GM18909 (cell line): ENCODE results near the gene PRKAA1.

Experiments used
- ATAC-seq: cut with Tn5 transposase; IDR thresholded peaks from one replicate; pipeline ENCODE4 v1.9.1; 2021; ENCODE audit warnings: mild to moderate bottlenecking; ENCODE audit not compliant: unreplicated experiment, poor library complexity

Gene PRKAA1

GRCh38 chr5:40784027-40784653 is 14.0 kb downstream of the PRKAA1 start:
- ATAC-seq = no peak

- no peak for ATAC-seq
Observed at GRCh38 chr5:40781843-40782409, 16.2 kb downstream of the PRKAA1 start.

GRCh38 chr5:40780858-40781257 is 17.3 kb downstream of the PRKAA1 start:
- no peak for ATAC-seq

DNA sequence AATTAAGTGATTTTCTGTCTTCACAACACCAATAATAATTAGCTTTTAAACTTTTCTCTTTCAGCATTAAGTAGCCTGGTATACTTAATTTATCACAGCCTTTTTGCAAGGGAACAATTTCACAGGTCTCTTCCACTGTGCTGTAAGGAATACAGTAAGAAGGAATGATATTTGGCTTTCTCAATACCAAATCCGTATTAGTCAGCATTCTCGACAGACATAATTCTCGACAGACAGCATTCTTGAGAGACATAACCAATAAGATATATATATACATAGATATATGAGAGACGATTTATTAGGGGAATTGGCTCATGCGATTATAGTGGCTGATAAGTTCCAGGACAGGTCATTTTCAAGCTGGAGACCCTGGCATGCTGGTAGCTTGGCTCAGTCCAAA is 18.0 kb downstream of the PRKAA1 start:
- ATAC-seq = no peak

DNA sequence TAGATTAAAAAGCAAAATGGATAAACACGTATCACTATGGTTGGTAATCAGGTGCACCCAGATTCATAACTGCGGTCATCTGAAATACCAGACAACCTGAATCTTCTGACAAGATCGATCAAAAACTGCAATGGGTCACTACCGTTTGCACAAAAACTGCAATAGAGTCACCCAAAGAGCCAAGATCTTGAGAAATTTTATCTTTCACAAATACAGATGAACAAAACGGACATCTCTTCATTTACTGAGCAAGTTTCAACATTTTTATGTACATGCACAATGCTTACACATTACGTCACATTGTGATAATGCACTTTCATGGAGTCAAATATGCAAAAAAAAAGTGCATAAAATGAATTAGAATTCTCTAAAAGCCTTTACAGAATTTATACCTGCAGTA is 18.6 kb downstream of the PRKAA1 start:
- no peak for ATAC-seq

DNA sequence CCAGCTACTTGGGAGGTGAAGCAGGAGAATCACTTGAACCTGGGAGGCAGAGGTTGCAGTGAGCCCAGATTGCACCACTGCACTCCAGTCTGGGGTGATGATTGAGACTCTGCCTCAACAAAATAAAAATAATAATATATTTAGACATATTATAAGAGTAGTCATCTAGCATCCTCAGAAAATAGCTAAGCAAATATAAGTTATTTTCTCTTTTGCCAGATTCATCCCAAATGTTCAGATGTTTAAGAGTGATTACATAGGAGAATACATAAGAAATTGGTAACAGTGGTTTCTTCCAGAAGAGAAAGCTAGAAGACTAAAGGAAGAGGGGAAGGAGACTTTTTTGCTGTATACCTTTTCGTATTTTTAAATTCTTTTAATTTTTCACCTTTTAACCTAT is 20.0 kb downstream of the PRKAA1 start:
- no peak for ATAC-seq

GRCh38 chr5:40776658-40776977 is 21.6 kb downstream of the PRKAA1 start:
- ATAC-seq = no peak

DNA sequence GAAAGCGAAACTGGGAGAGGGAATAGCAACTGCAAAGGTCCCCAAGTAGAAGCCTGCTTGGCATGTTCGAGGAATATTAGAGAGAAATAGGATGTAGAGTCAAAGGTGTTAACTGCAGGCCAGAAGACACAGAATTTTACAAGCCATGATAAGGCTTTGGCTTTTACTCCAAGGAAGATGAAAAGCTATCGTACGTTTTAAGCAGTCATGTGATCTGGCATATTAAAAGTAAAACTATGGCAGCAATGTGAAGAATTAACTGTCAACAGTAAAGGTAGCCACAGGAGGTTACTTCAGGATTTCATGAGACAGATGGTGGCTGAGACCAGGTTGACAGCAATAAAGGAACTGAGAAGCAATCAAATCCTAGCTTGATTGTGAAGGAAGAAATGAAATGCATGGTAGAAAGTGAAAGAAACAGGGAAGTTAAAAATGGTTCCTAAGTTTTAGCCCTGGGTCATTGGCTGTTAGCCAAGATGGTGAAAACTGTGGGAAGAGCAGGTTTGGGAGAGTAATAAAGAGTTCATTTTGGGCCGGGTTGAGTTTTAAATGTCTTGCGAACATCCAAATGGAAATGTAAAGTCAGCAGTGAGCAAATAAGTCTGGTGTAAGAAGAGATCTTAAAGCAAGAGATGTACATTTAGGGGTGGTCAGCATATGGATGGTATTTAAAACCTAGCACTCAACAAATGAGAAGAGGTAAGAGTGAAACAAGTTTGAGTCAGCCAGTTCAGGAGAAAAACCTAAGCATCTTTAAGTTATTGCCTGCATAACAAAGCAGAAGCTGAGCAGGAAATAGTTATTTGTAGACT is 22.1 kb downstream of the PRKAA1 start:
- ATAC-seq = no peak

DNA sequence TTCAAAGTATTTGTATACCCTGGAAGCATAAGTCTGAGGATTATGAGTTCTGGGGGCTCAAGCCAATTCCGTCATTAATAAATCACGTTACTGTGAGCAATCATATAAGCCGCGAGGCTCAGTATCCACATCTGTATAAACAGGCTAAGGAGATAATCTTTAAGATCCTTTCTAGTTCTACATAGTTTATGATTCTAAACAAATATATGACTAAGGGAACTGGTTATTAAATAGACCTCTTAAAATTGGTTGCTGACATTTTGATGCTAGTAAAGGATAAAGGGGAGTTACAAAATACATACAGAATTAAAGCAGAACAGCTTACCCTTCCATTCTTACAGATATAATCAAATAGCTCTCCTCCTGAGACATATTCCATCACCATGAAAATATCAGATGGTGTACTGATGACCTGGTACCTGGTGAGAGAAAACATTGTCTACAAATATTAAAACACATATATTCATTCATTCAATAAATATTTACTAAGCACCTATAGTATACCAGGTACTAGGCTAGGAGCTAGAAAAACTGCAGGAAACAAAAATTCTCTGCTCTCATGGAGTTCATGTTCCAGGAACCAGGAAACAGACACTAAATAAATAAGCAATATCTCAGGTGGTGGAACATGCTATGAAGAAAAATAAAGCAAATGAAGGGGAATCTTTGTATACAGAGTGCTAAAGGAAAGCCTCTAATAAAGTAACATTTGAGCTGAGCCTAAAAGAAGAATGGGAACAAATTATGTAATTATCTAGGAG is 22.9 kb downstream of the PRKAA1 start:
- no peak for ATAC-seq

DNA sequence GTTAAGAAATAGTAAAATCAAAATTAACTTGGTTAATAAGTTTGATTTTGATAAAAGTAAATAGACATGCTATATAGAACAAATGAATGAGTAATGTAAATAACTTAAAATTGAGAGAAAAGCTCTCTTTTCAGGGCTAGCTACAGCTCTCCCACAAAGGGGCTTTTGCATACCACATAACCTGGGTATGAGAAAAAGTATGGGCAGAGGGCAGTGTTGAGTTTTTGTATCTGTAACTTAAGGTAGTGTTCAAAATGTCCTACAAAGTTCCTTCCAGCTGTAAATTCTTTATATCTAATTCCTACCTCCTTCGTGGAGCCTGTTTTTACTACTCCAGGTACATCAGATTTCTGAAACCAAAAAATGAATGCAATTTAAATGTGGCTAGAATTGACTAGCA is 23.6 kb downstream of the PRKAA1 start:
- no peak for ATAC-seq

- no peak for ATAC-seq
Observed at GRCh38 chr5:40770764-40771163, 27.4 kb downstream of the PRKAA1 start.

- ATAC-seq = no peak
Observed at GRCh38 chr5:40762705-40763104, 35.5 kb downstream of the PRKAA1 start.

GRCh38 chr5:40757400-40757799 is 40.8 kb downstream of the PRKAA1 start:
- ATAC-seq = no peak

DNA sequence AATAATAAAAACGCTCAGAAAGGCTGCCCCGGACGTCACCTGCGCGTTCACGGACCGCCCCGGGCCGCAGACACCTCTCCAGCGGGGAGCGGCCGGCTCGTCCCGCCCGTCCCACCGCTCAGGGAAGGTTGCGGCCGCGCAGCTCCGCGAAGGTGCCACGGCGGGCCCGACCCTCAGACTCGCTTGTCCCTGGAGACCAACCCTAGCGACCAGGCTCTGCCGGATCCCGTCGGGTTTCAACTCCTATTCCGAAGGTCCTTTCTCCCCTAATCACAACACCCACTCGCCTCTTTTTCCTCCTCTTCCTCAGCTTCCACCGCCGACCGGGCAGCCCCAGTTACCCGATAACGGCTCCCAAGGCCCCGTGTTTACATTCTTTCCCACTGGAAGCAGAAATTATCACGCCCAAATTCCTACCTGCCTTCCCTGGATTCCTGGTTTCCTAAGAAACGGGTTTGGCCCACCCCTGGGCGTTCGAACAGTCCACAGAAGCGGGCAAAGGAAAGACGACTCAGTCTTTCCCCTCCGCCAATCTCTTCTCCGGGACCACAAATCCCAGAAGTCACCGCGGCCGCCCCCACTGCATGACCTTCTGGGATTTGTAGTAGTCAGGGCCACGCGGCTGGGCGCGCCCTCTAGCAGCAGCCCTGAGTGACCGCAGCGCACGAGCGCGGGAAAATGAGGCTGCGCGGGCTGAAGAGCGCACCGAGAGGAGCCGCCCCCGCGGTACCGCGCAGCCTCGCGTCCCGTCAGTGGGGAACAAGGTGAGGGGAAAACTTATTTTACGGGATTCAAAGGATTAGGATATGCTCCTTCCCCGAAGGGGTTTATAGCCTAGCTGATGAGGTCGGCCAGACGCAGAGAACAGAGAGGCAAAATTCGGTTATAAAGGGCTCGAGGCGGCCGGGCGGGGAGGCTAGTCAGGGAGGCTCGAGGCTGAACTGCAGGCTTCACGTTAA is 42.5 kb downstream of the PRKAA1 start, which contains the start of gene TTC33:
Gene TTC33, minus strand, starts transcription at position 555 of the 959 bp plus-strand sequence. CDS start 8,943 bp downstream, outside the sequence.
- peak; percentile 92 for ATAC-seq

DNA sequence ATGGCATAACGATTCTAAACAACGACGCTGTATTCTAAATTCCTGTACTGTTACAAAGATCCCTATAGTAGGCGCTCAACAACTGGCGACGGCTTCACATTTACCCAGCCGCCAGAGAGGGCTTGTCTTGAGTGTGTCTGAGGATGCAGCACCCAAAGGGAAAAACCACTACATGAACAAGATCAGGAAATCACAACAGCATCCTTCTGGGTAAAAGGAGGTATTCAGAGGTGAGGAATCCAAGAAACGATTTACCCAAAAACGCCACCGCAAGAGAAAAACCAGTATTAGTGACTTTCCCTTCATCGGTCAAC is 43.1 kb downstream of the PRKAA1 start:
- ATAC-seq = peak; percentile 84

DNA sequence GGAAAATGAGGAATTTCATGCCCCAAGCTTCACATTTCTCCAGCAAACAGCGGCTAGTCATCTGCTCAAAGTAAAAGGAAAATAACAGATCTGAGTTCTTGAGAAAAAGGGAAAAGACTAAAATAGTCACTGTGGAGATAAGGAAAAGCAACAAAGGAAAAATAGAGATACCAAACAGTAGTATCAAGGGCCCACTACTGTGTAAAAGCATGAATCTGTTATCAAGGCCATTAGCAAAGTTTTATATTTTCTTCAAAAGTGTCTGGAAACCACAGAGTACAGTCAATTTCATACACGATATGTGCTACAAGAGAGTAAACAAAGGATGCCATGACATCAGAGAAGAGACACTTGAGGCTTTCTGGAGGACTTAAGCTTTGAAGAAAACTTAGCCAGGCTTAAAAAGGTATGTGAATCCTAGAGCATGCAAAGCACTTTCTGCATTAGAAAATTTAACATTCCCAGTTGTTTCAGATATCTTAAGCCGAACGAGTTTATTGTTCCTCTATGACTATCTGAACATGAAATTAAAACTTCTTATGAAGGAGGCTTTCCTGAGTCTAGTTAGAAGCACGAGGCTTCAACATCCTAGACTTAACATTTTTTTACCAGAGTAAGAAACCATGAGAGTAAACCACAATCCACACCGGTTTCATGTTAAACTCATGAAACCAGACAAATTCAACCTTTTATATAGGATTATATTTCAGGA is 43.6 kb downstream of the PRKAA1 start:
- peak; percentile 16 for ATAC-seq

DNA sequence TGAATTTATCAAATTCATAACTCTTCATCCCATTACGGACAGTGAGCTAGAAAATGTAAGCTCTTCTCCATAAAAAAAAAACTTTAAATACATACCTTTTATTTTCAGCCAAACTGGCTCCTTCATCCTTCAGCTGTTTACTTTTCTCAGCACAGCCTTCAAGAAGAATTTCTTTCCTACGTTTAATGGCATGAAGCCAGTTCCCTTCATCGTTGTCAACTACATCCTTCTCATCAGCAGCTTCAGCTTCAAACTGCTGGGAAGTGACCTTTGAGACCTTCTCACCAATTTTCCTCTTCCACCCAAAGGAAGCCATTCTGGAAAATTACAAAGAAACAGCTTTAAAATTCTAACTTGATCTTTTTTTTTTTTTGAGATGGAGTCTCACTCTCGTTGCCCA is 51.5 kb downstream of the PRKAA1 start:
- ATAC-seq = no peak

DNA sequence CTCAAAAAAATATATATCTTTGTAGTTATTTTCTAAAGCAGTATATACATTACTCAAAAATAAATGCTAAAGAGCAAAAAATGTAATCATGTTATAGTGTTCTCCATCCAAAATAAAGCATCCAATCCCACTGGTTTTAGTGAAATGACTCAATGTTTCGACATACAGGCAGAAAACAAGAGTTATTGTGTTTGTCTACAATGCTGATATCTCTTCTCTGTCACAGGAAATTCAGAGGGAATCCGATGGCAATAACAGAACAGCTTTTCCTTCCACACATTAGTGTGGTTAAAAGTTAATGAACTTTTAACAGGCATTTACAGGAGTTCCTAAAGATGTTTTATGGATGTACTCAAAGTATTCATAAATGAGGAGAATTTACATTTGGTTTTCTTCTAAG is 54.4 kb downstream of the PRKAA1 start:
- ATAC-seq = no peak

DNA sequence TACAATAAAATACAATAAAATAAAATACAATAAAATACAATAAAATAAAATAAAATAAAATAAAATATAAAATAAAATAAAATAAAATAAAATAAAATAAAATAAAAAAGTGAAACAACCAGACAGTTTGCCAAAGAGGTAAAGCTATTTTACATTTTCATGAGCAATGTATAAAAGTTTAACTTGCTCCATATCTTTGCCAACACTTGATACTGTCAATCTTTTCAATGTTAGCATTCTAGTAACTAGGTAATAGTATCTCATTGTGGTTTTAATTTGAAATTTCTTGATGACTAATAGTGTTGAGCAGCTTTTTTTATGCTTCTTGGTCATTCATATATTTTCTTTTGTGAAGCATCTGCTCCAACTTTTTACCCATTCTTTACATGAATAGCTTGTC is 59.7 kb downstream of the PRKAA1 start:
- ATAC-seq = no peak
